Measurements from ENCODE around the gene CLCA4.
A peak's percentile ranks its signal among the peaks of the same experiment; 100 is the strongest.
"Not testable (repeated sequence)": the region's sequence is repeated elsewhere in the genome, so short reads cannot be mapped to it uniquely, and the experiment has no call there.

The CLCA4 gene

GRCh38 chr1:86563849-86564248 is 17.0 kb downstream of the CLCA4 start:
- H3K27ac Mint-ChIP-seq = no peak overlapping the region
- no peaks in the 10 kb centered on the region for H3K4me1 Mint-ChIP-seq
- peaks cover 4% of the 10 kb centered on the region for H3K9me3 Mint-ChIP-seq
- H3K4me3 Mint-ChIP-seq = no peak overlapping the region
- no peak for ATAC-seq
- peaks cover 20% of the 10 kb centered on the region for H3K27me3 Mint-ChIP-seq
- H3K36me3 Mint-ChIP-seq = no peaks in the 10 kb centered on the region

- H3K4me3 Mint-ChIP-seq = no peak overlapping the region
- no peaks in the 10 kb centered on the region for H3K9me3 Mint-ChIP-seq
- H3K27me3 Mint-ChIP-seq = peaks cover 3% of the 10 kb centered on the region
- ATAC-seq = no peak
- no peak overlapping the region for H3K27ac Mint-ChIP-seq
- H3K36me3 Mint-ChIP-seq = no peaks in the 10 kb centered on the region
- no peaks in the 10 kb centered on the region for H3K4me1 Mint-ChIP-seq
Observed at GRCh38 chr1:86567341-86567740, 20.5 kb downstream of the CLCA4 start.

DNA sequence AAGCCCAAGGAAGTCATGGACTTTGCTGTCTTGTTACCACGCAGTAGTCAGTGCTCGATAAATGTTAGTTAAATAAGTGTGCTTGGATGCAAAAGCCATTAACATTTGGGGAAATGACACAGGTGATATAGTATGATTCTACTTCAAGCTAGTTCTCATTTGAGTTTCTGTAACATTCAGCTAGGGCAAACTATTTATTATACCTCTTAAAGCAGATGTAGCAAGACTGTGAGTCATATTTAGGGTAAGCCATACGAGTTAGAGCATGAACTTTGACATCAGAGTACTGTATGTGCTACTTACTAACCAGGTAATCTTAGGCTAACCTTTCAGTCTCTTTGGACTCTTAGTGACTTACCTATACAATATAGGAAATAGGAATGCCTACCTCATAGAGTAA is 21.0 kb downstream of the CLCA4 start:
- Mint-ChIP-seq H3K27me3 (no peaks in the 10 kb centered on the region), H3K9me3 (no peaks in the 10 kb centered on the region), H3K27ac (no peak overlapping the region), H3K4me1 (no peaks in the 10 kb centered on the region), H3K36me3 (no peaks in the 10 kb centered on the region), H3K4me3 (no peak overlapping the region)
- no peak for ATAC-seq

DNA sequence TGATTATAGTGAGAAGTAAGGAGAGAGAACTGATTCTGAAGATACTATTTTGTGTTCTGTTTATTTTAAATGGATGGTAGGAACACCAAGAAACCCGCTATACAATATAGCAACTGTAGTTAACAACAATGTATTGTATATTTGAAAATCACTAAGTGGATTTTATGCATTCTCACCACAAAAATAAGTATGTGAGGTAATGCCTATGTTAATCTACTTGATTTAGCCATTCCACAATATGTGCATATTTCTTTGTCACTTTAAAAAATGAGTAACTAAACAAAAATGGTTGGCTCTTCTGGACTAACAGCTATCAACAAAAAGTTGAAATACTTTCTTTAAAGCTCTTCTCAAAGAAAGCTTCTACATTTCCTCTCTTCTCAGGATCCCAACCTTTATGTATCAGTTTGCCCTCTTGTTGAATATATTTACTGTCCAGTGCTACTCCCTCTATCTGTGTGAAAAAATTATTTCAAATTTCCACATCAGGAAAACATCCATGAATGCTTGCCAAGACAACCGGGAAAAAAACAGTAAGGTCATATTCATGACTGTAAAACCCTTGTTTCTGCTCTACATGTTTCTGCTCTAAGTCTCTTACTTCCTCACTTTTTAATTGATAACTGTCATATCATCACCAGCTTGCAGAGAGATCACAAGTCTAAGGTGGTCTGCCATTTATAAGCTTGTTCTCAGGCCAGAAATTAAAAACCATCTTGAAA is 27.0 kb downstream of the CLCA4 start:
- no peaks in the 10 kb centered on the region for H3K9me3 Mint-ChIP-seq
- no peaks in the 10 kb centered on the region for H3K27me3 Mint-ChIP-seq

GRCh38 chr1:86581231-86581630 is 34.4 kb downstream of the CLCA4 start:
- Mint-ChIP-seq H3K4me3 (no peak overlapping the region), H3K27ac (no peak overlapping the region), H3K9me3 (no peaks in the 10 kb centered on the region), H3K36me3 (no peaks in the 10 kb centered on the region), H3K4me1 (no peaks in the 10 kb centered on the region), H3K27me3 (no peaks in the 10 kb centered on the region)
- no peak for ATAC-seq

More for the DNA sequence above, 27.0 kb downstream of the CLCA4 start:
- peaks cover 6% of the 10 kb centered on the region for H3K4me1 Mint-ChIP-seq
- ATAC-seq = no peak
- H3K36me3 Mint-ChIP-seq = no peaks in the 10 kb centered on the region
- no peak overlapping the region for H3K27ac Mint-ChIP-seq
- H3K4me3 Mint-ChIP-seq = no peak overlapping the region

DNA sequence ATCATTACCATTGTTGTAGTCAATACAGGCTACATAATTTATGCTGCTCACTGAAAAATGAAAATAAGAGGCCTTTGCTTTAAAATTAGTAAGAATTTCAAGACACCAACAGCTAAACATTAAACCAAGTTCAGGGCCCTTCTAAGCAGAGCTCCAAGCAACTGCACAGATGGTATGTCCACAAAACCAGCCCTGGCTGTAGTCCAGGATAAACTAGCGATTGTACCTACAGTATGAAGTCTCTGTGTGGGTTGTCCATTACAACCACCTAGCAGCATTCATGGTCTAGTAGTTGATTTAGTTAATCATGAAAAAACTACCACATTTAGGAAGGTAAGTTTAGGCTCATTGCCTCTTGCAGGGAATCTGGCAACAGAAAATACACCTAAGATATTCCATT is 35.3 kb downstream of the CLCA4 start:
- H3K27me3 Mint-ChIP-seq = no peaks in the 10 kb centered on the region
- ATAC-seq = no peak
- H3K36me3 Mint-ChIP-seq = no peaks in the 10 kb centered on the region
- H3K4me1 Mint-ChIP-seq = no peaks in the 10 kb centered on the region
- H3K4me3 Mint-ChIP-seq = no peak overlapping the region
- H3K27ac Mint-ChIP-seq = no peak overlapping the region
- no peaks in the 10 kb centered on the region for H3K9me3 Mint-ChIP-seq

GRCh38 chr1:86583032-86583431 is 36.2 kb downstream of the CLCA4 start:
- ATAC-seq = no peak
- H3K4me1 Mint-ChIP-seq = no peaks in the 10 kb centered on the region
- H3K9me3 Mint-ChIP-seq = no peaks in the 10 kb centered on the region
- H3K36me3 Mint-ChIP-seq = no peaks in the 10 kb centered on the region
- no peak overlapping the region for H3K27ac Mint-ChIP-seq
- no peak overlapping the region for H3K4me3 Mint-ChIP-seq
- peaks cover 6% of the 10 kb centered on the region for H3K27me3 Mint-ChIP-seq

DNA sequence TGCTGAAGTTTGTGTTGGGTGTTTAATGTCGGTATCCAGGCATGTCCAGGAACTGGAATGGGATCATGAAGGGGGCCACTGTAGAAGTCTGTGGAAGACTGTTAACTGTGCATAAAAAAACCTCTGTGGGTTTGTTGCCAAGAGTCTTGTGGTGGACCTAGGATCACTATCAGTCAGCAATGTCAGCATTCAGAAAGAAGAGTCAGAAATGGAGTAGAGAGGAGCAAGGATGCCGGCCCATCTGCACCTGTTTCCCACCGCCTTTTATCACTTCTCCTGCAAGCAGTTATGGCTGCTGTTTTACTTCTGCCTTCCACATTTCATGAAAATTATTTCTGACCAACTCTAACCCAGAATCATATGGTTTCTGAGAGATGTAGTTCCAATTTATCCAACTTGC is 36.7 kb downstream of the CLCA4 start:
- H3K4me1 Mint-ChIP-seq = no peaks in the 10 kb centered on the region
- ATAC-seq = no peak
- H3K27me3 Mint-ChIP-seq = peaks cover 9% of the 10 kb centered on the region
- H3K27ac Mint-ChIP-seq = no peak overlapping the region
- H3K9me3 Mint-ChIP-seq = no peaks in the 10 kb centered on the region
- H3K4me3 Mint-ChIP-seq = no peak overlapping the region
- no peaks in the 10 kb centered on the region for H3K36me3 Mint-ChIP-seq

GRCh38 chr1:86594284-86594770 is 47.4 kb downstream of the CLCA4 start:
- Mint-ChIP-seq H3K27me3 (peaks cover 11% of the 10 kb centered on the region), H3K36me3 (no peaks in the 10 kb centered on the region), H3K27ac (no peak overlapping the region), H3K9me3 (peaks cover 12% of the 10 kb centered on the region), H3K4me1 (no peaks in the 10 kb centered on the region), H3K4me3 (no peak overlapping the region)
- no peak for ATAC-seq

- H3K9me3 Mint-ChIP-seq = peaks cover 12% of the 10 kb centered on the region
Observed at GRCh38 chr1:86596224-86596623, 49.3 kb downstream of the CLCA4 start.

DNA sequence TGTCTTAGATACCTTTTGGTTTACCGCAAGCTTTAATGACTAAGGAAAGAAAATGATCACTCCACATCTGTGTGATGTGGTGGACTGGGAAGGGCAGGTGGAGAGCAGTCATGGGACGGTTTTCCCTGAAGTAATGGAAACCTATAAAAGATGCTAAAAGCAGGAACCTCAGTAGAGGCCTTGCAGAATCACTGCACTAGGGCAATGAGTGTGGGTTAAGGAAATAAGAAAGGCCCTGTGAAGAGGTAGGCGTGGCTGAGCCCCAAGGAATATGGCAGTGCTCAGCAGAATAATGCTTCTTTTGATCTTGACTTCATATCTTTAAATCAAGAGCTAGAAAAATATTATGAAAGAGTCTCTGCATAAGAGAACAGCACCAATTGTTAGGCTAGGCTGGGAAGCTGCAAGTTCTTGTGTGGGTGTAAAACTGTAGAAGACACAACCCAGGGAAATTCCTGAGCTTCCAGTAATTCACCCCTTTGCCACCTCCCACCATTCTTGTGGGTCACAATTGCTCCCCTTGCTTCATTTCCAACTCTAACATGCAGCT is 49.9 kb downstream of the CLCA4 start:
- H3K4me1 Mint-ChIP-seq = no peaks in the 10 kb centered on the region
- peaks cover 14% of the 10 kb centered on the region for H3K9me3 Mint-ChIP-seq
- no peak overlapping the region for H3K27ac Mint-ChIP-seq
- no peak overlapping the region for H3K4me3 Mint-ChIP-seq
- peaks cover 4% of the 10 kb centered on the region for H3K36me3 Mint-ChIP-seq
- no peak for ATAC-seq
- no peaks in the 10 kb centered on the region for H3K27me3 Mint-ChIP-seq

More at GRCh38 chr1:86596224-86596623, 49.3 kb downstream of the CLCA4 start:
- Mint-ChIP-seq H3K27ac (no peak overlapping the region), H3K4me3 (no peak overlapping the region), H3K36me3 (no peaks in the 10 kb centered on the region), H3K4me1 (no peaks in the 10 kb centered on the region), H3K27me3 (no peaks in the 10 kb centered on the region)
- ATAC-seq = no peak

GRCh38 chr1:86606080-86606479 is 59.2 kb downstream of the CLCA4 start:
- not testable (repeated sequence) for H3K4me1 Mint-ChIP-seq, ATAC-seq, H3K9me3 Mint-ChIP-seq, H3K4me3 Mint-ChIP-seq, H3K27me3 Mint-ChIP-seq, H3K27ac Mint-ChIP-seq, H3K36me3 Mint-ChIP-seq

- ATAC-seq = no peak
- H3K4me3 Mint-ChIP-seq = no peak overlapping the region
- H3K27me3 Mint-ChIP-seq = no peaks in the 10 kb centered on the region
- peaks cover 16% of the 10 kb centered on the region for H3K4me1 Mint-ChIP-seq
- H3K27ac Mint-ChIP-seq = peak overlapping the region; percentile 10
- peaks cover 11% of the 10 kb centered on the region for H3K9me3 Mint-ChIP-seq
- peaks cover 26% of the 10 kb centered on the region for H3K36me3 Mint-ChIP-seq
Observed at GRCh38 chr1:86616433-86616832, 69.6 kb downstream of the CLCA4 start.

DNA sequence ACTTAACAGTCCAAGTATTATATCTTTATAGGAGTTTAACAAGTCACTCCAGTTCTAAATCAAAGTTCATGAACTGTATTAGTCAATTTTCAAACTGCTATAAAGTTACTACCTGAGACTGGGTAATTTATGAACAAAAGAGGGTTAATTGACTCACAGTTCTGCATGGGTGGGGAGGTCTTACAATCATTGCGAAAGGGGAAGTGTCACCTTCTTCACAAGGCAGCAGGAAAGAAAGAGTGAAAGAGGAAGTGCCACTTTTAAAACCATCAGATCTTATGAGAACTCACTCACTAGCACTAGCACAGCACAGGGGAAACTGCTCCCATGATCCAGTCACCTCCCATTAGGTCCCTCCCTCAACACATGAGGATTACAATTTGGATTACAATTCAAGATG is 70.0 kb downstream of the CLCA4 start:
- H3K27me3 Mint-ChIP-seq = no peaks in the 10 kb centered on the region
- peak overlapping the region; percentile 10 for H3K27ac Mint-ChIP-seq
- H3K36me3 Mint-ChIP-seq = peaks cover 21% of the 10 kb centered on the region
- no peak overlapping the region for H3K4me3 Mint-ChIP-seq
- H3K9me3 Mint-ChIP-seq = peaks cover 11% of the 10 kb centered on the region
- peak; percentile 100 for ATAC-seq
- peaks cover 16% of the 10 kb centered on the region for H3K4me1 Mint-ChIP-seq

GRCh38 chr1:86618358-86618757 is 71.5 kb downstream of the CLCA4 start:
- Mint-ChIP-seq H3K27me3 (no peaks in the 10 kb centered on the region), H3K9me3 (peaks cover under 1% of the 10 kb centered on the region), H3K4me3 (no peak overlapping the region), H3K27ac (no peak overlapping the region), H3K36me3 (peaks cover 7% of the 10 kb centered on the region), H3K4me1 (peaks cover 16% of the 10 kb centered on the region)
- no peak for ATAC-seq

DNA sequence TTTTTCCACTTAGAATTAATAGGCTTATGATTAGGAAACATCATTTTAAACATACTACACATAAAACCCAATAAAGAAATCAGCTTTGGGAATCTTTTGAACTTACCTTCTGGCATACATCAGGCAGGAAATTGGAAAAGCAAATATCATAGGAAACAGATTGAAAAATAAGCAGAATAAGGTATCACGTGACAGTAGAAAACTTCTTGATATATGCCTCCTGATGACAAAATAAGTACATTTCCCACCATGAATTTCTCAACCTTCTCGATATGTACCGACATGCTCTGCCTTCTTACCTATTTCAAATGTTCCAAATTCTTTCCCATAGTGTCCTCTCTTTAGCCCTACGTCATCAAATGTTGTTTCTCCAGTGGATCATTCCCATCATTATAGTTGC is 72.4 kb downstream of the CLCA4 start:
- peaks cover 7% of the 10 kb centered on the region for H3K9me3 Mint-ChIP-seq
- H3K27ac Mint-ChIP-seq = no peak overlapping the region
- H3K4me1 Mint-ChIP-seq = peaks cover 16% of the 10 kb centered on the region
- H3K36me3 Mint-ChIP-seq = peaks cover 4% of the 10 kb centered on the region
- H3K27me3 Mint-ChIP-seq = no peaks in the 10 kb centered on the region
- ATAC-seq = no peak
- H3K4me3 Mint-ChIP-seq = no peak overlapping the region
